HG02870 (cell line): ENCODE data around the gene ALKBH2.
"Not testable (repeated sequence)": the region's sequence is repeated elsewhere in the genome, so short reads cannot be mapped to it uniquely, and the experiment has no call there.

ENCODE experiments used
- ATAC-seq: cut with Tn5 transposase; IDR thresholded peaks from one replicate; pipeline ENCODE4 v1.9.1; 2021; ENCODE audit warnings: mild to moderate bottlenecking, moderate library complexity; ENCODE audit not compliant: unreplicated experiment

The ALKBH2 gene

GRCh38 chr12:109069307-109070271, 23.7 kb downstream of the ALKBH2 start:
- no peak for ATAC-seq

GRCh38 chr12:109065853-109066193, 27.4 kb downstream of the ALKBH2 start:
- ATAC-seq, result no peak

- ATAC-seq, result no peak
Measured at GRCh38 chr12:109065154-109065852, 28.0 kb downstream of the ALKBH2 start.

GRCh38 chr12:109064143-109064542, 29.1 kb downstream of the ALKBH2 start:
- no peak for ATAC-seq

GRCh38 chr12:109058773-109059172, 34.5 kb downstream of the ALKBH2 start:
- no peak for ATAC-seq

GRCh38 chr12:109057376-109057775, 35.9 kb downstream of the ALKBH2 start:
- ATAC-seq, result no peak

- no peak for ATAC-seq
Measured at GRCh38 chr12:109056891-109057290, 36.4 kb downstream of the ALKBH2 start.

GRCh38 chr12:109054520-109054919, 38.8 kb downstream of the ALKBH2 start:
- no peak for ATAC-seq

- ATAC-seq, result not testable (repeated sequence)
Measured at GRCh38 chr12:109054124-109054513, 39.2 kb downstream of the ALKBH2 start.

- ATAC-seq, result no peak
Measured at GRCh38 chr12:109053382-109054123, 39.7 kb downstream of the ALKBH2 start.

- ATAC-seq, result peak; percentile 74
Measured at GRCh38 chr12:109052414-109053323, 40.6 kb downstream of the ALKBH2 start, which contains the start of gene USP30. Gene USP30, plus strand, starts transcription at chr12:109052576. Its CDS starts 103 bp downstream, at chr12:109052679.

- ATAC-seq, result no peak
Measured at GRCh38 chr12:109052097-109052413, 41.2 kb downstream of the ALKBH2 start.

GRCh38 chr12:109049794-109050193, 43.5 kb downstream of the ALKBH2 start:
- ATAC-seq, result not testable (repeated sequence)

GRCh38 chr12:109048706-109049105, 44.6 kb downstream of the ALKBH2 start:
- not testable (repeated sequence) for ATAC-seq

GRCh38 chr12:109047081-109047805, 46.0 kb downstream of the ALKBH2 start:
- no peak for ATAC-seq

GRCh38 chr12:109044241-109044640, 49.0 kb downstream of the ALKBH2 start:
- no peak for ATAC-seq
